SKM-1 (cell line): ENCODE measurements around the gene CLBA1.

ENCODE experiments used
- DNase-seq: peaks from one replicate; lab custom pipeline; 2025; ENCODE audit not compliant: unreplicated experiment; lab: John Stamatoyannopoulos, UW

Gene CLBA1

DNA sequence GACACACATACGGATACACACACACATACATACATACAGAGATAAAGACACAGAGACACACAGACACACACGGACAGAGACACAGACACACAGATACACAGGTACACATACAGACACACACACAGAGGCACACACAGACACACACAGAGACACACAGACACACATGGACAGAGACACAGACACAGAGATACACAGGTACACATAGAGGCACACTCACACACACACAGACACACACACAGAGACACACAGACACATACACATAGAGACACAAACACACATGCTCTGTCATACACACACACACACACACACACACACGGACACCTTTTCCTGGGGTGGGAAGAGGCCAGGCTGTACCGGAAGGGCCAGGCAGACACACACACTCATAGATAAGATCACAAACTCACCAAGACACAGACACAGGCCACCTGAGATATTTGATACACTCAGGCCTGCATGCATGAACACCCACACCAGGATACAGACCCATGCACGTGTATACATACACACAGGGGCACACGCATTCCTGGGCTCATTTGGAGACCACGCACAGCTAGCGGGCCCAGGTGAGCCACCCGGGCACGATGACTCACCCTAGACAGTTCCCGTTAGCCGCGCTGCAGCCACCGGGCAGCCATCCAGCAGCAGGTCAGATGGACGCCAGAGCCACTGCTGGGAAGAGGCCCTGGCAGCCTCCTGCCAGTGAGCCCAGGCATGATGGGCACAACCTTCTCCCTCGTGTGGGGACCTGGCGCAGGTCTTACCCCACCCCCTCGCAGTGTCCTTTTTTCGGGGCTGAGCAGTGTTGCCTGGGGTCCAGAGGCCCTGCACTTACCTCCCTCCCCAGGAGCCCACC is 5.6 kb upstream of the CLBA1 start:
- DNase-seq: no peak

GRCh38 chr14:104980611-104981531 is 4.7 kb upstream of the CLBA1 start:
- no peak for DNase-seq

DNA sequence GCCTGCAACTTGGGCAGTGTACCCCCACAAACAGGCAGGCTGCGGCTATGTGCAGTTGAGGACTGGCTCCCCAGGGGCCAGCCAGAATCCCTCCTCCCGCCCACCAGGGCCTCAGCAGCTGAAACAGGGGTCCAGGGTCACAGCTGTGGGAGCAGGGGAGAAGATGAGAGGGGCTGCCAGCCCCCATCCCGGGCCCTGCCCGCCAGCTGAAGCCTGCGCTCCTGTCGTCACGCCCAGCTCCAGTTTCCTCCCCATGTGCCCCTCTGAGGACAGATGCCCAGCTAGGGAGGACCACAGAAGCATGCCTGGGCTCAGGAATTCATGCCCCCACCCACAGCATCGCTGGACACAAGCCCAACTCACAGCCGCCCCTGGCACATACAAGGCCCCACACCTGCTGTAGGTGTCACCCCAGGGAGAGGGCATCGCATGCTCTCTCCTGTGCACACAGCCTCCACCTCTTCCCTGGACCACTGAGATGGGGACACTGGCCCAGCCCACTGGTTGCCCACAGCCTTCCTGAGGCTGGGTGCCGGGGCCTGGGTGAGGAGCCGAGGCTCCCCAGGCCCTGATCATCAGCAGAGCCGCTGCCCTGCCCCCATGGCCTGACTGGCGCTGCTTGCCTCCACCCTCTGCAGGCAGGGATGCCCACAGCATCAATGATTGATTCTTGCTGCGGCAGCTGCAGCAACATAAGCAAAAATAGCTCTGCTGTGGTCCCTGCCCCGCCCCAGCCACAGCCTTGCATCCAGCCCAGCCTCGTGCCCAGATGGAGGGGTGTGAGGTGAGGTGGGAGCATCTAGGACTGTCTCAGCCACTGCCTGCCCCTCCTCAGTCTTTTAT is 3.7 kb upstream of the CLBA1 start:
- DNase-seq: no peak

DNA sequence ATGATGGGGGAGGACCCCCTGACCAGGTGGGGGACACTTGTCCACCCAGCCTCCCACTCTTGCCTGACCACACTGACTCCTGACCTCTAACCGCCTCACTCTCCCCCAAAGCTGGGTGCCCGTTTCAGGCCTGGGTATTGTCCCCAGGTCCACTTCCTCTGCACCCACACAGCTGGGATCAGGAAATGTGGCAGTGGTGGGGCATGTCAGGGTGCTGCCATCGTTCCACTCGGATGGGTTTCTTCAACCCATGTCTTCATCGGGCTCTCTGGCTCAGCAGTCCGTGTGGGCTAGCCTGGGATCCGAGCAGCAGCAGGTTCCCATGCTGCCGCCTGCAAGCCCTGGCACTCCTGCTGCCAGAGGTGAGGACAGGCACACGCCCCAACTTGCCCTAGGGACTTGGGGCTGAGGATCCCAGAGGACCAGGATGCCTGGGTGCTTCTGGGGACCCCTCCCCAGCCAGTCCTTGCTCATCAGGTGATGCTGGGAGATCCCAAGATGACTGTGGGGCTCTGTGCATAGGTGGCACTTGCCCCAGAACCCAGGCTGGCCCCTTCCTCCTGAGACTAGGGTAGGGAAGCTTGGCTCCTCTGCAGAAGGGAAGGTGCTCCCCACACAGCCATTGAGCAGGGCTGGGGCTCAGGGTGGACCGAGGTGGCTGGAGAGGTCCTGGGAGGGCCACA is 2.9 kb upstream of the CLBA1 start:
- no peak for DNase-seq

DNA sequence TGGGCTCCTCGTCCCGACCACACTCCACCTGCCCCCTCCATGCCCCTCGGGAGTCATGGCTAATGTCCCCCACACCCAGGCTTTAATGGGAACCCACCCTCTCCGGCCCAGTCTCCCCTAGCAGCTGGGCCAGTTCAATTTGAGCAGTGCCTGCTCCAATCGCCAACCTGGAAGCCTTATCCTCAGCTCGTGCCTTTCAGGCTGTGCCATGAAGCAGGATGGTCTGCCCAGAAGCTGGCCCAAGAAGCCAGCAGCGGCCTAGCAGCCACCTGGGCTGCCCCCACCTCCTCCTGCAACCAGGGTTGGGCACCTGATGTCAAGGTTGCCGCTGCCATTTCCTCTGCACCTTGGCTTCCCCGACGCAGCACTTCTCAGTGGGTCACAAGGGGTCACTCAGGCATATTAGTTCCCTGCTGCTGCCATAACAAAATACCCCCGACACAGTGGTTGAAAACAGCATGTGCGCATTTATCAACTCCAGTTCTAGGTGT is 2.3 kb upstream of the CLBA1 start:
- no peak for DNase-seq

GRCh38 chr14:104984056-104984894 is 1.3 kb upstream of the CLBA1 start:
- DNase-seq: no peak

DNA sequence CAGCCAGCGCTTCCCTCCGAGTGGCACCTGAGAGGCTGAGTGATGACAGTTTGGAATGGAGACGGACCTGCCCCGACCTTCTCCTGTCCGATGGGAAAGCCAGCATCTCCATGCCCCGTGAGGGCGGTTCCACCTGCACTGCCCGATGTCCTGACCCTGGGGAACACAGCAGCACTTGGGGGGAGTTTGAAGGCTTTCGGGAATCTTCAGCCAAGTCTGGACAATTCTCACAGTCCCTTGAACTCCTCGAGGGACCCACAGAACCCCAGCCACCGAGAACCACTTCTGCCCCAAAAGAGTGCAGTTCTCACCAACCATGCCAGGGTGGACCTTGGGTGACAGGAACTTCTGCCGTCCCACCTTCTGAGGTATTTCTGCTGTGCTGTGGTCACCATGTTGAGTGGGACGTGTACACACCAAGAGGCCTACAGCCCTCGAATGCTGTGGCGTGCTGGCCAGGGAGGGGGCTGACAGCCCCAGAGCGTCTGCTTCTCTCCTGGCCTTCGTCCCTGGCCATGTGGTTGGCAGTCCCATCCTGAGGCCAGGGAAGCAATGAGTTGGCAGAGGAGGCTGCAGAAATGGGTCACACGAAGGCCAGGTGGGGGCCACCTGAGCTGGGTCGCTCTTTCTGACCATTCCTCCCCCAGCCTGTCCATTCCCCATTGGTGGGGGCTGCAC is 1.0 kb downstream of the CLBA1 start:
- no peak for DNase-seq

GRCh38 chr14:104989236-104989950 is 3.8 kb downstream of the CLBA1 start:
- DNase-seq: no peak

DNA sequence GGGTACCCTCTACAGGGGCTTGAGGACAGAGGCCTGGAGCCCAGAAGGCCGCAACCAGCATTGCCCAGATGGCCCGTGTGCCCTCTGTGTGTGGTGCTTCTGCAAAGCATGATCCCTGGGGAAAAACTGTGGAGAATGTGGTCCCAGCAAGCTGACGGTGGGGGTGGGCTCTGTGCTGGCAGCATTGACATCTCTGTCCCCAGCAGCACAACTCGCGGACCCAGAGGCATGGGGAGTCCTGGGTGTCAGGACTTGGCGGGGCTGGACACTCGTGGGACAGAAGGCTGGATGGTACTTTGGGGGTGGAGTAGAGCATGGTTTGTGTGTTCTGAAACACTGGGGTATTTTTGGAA is 4.3 kb downstream of the CLBA1 start:
- no peak for DNase-seq

- DNase-seq: no peak
Observed at GRCh38 chr14:104991896-104992230, 6.3 kb downstream of the CLBA1 start.

GRCh38 chr14:104992501-104992900 is 6.9 kb downstream of the CLBA1 start:
- DNase-seq: no peak

GRCh38 chr14:104993306-104993705 is 7.7 kb downstream of the CLBA1 start:
- DNase-seq: no peak

DNA sequence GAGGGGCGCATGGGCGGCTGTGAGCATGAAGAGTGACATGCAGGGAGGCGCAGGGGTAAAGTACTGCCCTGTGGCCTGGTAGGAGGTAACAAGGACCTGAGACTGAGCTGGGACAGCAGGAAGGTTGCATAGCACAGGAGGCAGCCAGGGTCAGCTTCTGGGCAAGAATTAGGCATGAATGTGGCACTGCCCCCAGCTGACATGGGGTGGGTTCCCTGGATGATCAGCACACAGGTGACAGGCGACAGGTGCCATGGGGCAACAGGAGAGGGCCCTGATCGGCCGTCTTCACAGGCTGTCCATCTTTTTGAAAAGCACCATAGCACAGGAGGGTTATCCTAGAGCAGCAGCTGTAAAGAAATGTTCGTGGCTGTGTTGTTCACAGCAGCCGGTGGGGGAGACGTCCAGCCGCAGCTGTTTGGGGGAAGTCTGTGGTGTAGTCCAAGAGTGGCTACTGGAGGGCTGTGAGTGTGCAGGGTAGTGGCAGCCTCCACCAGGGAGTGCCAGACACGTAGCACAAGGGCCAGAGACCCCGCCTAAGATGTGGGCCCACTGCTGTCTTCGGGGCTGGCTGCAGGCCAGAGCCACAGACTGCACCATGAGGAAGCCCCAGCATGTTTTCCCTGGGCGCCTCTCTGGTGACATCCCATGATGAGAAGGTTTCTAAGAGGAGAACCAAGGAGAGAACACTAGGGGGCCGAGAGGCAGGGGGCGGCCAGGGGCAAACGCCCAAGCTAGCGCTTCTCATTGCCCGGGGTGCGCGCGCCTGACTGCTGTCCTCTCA is 8.4 kb downstream of the CLBA1 start:
- no peak for DNase-seq

DNA sequence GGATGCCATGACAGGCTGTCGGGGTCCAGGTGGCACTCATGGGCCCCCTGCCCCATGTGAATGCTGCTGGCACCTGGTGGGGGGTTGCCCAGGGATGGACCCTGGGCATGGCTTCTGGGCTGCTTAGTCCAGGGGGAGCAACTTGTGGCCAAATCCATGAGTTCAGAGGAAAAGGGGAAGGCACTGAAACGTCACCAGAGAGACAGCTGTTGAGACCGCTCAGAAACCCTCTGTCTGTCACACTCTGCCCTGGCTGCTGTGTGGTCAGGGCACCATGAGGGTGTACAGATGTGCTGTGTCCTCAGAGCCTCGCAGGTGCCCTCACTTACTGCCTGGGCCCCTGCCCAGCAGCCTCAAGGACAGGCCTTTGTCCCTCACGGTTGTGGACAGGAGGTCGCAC is 9.4 kb downstream of the CLBA1 start:
- DNase-seq: no peak

DNA sequence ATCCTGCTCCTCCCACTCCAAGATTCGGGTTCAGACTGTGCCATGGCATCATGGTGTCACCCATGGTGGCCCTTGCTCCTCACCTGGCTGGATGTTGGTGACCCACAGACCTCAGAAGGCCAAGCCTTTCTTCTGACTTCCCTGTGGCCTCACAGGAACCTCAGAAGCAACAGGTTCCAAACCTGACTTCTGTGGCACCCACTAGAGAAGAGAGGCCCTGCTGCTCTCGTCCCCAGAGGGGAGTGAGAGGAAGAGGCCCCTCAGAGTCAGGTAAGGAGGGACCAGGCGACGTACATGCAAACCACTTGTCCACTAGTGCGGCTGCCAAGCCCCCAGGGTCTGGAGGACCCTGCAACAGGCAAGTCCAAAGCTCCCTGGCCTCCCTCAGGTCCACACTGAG is 10.4 kb downstream of the CLBA1 start:
- no peak for DNase-seq

DNA sequence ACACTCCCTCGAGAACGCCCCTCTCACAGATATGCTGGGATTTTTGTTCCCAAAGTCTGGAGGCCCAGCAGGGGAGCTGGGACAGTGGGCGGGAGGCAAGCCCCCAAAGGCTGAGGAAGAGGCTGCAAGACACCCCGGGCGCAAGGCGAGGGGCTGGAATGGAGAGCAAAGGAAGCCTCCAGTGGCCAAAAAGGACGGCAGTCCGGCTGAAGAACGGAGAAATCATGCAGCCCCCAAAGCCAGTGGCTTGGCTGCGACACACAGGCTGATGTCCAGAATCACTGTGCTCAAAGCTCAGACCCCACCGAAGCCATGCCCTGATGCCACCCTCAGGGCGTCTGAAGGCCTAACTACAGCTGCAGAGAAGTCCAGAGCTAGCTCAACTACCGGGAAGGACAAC is 10.9 kb downstream of the CLBA1 start:
- no peak for DNase-seq

DNA sequence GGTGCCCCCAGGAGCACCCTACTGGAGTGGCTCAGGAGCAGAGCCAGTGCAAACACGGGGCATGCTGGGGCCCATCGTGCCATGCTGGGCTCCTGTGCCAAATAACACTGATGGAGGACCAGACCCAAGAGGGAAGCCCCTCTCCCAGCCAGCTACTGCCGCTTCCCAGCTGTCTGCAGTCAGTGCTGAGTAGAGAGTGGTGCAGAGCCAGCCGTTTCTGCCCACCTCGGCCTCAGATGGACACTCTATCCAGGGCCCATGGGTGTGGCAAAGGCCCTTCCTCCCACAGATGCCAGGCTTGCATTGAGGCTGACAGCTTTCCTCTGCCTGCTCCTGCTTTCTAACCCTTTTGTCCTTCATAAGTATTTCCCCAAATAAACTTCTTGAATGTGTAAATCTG is 13.2 kb downstream of the CLBA1 start:
- no peak for DNase-seq

DNA sequence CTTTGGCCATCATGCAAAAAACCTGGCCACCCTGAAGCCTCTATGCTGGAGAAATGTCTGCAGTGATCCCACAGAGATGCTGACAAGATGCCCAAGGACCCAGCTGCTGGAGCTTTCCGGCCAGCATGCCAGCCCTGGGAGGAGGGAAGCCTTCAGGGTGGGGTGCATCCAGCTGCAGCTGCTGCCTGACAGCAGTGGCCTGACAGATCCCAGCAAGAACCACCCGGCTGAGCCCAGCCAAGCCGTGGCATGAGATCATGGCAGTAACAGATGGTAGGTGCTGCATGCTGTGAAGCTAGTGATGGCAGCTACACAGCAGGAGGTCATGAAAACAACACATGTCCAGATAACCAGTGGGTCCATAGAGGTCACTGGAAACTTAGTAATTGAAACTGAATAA is 13.8 kb downstream of the CLBA1 start:
- no peak for DNase-seq
